Measurements from ENCODE around the gene CDH23.

DNA sequence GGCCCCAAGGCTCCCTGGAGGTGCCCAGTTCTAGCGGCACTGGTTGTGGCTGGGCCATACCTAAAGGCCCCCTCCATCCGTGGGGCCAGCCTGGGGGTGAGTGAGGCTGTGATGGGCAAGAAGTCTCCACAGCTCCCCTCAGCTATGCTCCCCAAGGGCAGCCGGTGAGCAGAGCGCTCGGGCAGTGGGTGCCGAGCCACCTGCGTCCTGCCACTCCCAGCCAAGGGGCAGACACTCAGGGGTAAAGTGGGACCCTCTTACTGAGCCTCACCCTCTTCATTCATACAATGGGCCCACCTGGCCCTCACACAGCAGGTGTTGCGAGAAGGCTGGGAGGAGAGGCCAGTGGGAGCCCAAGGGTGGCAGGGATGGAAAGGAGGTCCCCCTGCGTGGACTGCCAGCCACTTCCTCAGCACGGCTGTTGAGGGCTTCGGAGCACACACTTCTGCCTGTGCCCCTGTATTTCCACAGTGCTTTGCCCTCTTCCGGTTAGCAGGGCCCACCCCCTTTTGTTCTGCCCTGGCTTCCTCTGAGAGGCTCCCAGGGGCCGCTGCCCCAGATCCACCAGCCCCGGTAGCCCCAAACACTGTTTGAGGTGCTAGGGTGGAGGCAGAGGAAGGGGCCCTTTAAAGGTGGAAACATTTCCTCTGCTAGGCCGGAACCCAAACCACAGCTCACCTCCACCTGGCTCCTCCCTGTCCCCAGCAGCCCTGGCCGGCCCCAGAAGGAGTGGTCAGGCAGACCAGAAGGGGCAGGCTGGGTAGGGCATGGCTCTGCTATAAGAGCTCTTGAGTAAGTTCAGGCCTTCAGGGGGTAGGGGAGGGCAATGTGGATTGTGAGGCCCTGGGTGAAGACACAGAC, 339.2 kb downstream of the CDH23 start:
- TF ChIP-seq CREM (CRISPR knock-in tag; IDR thresholded peaks at IDR 0.05) (no peak), FOXK1 (CRISPR knock-in tag; IDR thresholded peaks at IDR 0.05) (no peak), SP1 (CRISPR knock-in tag; conservative IDR thresholded peaks at IDR 0.05) (no peak), ZBTB21 (CRISPR knock-in tag; IDR thresholded peaks at IDR 0.05; ENCODE audit: borderline replicate concordance) (no peak), ZNF121 (CRISPR knock-in tag; IDR thresholded peaks at IDR 0.05) (no peak), ELF4 (CRISPR knock-in tag; IDR thresholded peaks at IDR 0.05; ENCODE audit: low read depth) (no peak), FOXJ3 (CRISPR knock-in tag; IDR thresholded peaks at IDR 0.05; ENCODE audit: borderline replicate concordance) (no peak), NR2C2 (CRISPR knock-in tag; IDR thresholded peaks at IDR 0.05) (no peak), GRHL2 (CRISPR knock-in tag; IDR thresholded peaks at IDR 0.05; ENCODE audit: insufficient replicate concordance, severe bottlenecking) (no peak), TCF7 (CRISPR knock-in tag; IDR thresholded peaks at IDR 0.05; ENCODE audit: low read depth) (no peak)
- TF ChIP-seq, protein P1, sequence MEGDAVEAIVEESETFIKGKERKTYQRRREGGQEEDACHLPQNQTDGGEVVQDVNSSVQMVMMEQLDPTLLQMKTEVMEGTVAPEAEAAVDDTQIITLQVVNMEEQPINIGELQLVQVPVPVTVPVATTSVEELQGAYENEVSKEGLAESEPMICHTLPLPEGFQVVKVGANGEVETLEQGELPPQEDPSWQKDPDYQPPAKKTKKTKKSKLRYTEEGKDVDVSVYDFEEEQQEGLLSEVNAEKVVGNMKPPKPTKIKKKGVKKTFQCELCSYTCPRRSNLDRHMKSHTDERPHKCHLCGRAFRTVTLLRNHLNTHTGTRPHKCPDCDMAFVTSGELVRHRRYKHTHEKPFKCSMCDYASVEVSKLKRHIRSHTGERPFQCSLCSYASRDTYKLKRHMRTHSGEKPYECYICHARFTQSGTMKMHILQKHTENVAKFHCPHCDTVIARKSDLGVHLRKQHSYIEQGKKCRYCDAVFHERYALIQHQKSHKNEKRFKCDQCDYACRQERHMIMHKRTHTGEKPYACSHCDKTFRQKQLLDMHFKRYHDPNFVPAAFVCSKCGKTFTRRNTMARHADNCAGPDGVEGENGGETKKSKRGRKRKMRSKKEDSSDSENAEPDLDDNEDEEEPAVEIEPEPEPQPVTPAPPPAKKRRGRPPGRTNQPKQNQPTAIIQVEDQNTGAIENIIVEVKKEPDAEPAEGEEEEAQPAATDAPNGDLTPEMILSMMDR (IDR thresholded peaks at IDR 0.05): no peak
- TF ChIP-seq, protein P2, sequence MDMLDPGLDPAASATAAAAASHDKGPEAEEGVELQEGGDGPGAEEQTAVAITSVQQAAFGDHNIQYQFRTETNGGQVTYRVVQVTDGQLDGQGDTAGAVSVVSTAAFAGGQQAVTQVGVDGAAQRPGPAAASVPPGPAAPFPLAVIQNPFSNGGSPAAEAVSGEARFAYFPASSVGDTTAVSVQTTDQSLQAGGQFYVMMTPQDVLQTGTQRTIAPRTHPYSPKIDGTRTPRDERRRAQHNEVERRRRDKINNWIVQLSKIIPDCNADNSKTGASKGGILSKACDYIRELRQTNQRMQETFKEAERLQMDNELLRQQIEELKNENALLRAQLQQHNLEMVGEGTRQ (CRISPR knock-in tag; IDR thresholded peaks at IDR 0.05): no peak
- TF ChIP-seq, protein P3, sequence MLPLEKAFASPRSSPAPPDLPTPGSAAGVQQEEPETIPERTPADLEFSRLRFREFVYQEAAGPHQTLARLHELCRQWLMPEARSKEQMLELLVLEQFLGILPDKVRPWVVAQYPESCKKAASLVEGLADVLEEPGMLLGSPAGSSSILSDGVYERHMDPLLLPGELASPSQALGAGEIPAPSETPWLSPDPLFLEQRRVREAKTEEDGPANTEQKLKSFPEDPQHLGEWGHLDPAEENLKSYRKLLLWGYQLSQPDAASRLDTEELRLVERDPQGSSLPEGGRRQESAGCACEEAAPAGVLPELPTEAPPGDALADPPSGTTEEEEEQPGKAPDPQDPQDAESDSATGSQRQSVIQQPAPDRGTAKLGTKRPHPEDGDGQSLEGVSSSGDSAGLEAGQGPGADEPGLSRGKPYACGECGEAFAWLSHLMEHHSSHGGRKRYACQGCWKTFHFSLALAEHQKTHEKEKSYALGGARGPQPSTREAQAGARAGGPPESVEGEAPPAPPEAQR (CRISPR knock-in tag; IDR thresholded peaks at IDR 0.05): no peak
- TF ChIP-seq, protein P4, sequence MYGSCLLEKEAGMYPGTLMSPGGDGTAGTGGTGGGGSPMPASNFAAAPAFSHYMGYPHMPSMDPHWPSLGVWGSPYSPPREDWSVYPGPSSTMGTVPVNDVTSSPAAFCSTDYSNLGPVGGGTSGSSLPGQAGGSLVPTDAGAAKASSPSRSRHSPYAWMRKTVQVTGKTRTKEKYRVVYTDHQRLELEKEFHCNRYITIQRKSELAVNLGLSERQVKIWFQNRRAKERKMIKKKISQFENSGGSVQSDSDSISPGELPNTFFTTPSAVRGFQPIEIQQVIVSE (CRISPR knock-in tag; IDR thresholded peaks at IDR 0.05; ENCODE audit: borderline replicate concordance): no peak

Data from WTC11 (cell line).